Brain pericyte (primary cell): ENCODE data around the gene PDCL2.

ENCODE experiments used
- DNase-seq: peaks from one replicate; pipeline ENCODE4 v3.0.0-alpha.2; 2012; ENCODE audit warnings: low read depth, low spot score

PDCL2 gene

DNA sequence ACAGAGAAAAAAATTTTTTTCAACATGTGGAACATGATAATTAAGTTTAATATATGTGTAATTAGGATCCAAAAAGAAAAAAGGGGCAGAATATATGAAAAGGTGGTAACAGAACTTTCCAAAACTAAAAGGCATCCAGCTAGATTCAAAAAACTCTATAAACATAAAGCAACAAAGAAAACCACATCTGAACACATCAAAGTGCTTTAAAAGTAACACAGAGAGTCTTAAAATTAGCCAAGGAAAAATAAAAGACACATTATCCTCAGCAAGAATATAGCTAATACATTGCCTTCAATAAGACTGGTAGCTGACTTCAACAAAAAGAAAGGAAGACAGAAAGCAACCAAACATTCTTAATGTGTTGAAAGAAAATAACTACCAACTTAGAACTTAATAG lies 53.5 kb downstream of the PDCL2 start:
- DNase-seq, result no peak

DNA sequence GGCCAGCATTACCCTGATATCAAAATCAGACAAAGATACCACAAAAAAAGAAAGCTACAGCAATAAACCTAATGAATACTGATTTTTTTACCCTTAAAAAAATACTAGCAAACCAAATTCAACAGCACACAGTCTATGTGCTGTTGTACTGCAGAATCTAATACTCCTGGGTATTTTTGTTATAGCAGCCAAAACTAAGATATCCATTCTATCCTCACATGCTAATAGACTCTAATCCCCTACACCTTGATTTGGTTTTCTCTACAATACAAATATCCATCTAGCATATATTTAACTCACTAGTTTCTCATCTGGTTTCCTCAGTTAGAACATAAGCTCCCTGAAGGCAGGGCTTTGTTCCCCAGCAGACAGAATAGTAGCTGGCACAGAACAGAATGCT lies 57.7 kb downstream of the PDCL2 start:
- no peak for DNase-seq

DNA sequence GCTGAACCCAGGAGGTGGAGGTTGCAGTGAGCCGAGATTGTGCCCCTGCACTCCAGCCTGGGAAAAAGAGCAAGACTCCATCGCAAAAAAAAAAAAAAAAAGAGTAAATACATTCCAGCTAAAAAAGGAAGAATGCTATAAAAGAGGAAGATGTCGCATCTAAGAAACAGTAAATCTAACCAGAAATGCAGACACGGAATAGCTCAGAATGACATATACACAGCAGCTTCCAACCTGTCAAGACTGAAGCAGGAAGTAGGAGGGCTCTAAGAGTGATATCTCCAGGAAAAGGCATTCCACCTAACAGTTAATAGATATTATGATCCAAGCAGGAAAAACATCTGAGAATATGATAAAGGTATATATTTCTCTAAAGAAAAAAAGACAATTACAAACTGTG lies 61.4 kb downstream of the PDCL2 start:
- no peak for DNase-seq

DNA sequence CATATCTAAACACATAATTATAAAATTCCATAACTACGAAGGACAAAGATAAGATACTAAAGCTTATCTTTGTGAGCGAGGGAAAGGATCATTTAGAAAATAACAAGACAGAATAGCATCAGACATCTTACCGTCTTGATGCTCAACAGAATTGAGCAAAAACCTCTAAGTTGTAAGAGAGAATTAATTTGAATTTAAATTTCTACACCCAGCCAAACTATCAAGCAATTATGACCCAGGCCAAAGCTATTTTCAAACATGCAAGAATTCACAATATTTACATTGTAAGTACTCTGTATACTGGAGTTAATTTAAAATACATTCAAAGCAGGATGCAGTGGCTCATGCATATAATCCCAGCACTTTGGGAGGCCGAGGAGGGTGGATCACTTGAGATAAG lies 61.9 kb downstream of the PDCL2 start:
- DNase-seq, result no peak

DNA sequence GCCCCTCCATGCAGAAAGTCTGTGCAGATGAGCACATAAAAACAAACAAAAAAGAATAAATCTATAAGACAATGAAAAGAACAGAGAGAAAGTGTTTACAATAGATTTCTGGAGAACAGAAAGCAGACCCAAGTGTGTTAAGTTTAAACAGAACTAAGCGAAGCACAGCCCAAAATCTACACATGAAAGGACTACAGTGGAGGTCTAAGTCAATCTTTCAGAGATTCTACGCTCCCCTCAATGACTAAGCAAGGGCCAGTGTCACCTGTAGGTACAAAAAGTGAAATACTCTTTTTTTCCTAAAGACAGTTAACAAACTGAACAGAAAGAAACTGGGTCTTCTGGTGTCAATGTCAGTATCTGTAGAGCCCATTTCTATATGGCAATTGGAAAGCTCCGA lies 63.6 kb downstream of the PDCL2 start:
- DNase-seq, result no peak

DNA sequence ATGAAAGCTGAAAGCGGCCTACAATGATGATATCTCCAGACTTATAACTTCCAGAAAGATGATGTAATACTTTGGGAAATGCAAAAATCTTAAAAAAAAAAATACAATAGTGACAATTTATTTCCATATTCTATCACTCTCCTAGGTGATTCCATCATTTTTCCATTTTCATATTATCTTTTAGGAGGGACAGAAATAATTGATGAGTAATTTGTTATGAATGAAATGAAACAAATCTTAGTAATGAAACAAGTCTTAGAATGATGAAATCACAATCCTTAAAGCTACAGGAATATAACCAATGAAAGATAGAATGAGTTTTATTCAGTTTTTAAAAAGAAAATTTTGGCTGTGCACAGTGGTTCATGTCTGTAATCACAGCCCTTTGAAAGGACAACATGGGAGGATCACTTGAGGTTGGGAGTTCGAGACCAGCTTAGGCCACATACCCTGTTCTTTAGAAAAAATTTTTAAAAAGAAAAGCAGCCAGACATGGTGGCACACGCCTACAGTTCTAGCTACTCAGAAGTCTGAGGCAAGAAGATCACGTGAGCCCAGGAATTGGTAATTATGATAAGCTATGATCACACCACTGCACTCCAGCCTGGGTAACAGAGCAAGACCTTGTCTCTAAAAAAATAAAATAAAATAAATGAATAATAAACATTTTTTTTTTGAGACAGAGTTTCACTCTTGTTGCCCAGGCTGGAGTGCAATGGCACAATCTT lies 67.0 kb downstream of the PDCL2 start:
- DNase-seq, result no peak

DNA sequence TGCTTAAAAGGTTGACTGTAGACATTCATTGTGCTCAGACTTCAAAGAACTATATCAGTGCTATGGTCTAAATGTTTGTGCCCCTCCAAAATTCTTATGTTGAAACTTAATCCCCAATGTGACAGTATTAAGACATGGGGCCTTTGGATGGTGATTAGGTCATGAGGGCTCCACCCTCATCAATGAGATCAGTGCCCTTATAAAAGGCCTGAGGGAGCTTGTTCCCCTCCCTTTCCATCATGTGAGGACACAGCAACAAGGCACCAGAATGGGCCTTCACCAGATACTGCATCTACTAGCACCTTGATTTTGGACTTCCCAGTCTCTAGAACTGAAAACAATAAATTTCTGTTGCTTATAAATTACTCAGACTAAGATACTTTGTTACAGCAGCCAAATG lies 73.6 kb downstream of the PDCL2 start:
- no peak for DNase-seq

DNA sequence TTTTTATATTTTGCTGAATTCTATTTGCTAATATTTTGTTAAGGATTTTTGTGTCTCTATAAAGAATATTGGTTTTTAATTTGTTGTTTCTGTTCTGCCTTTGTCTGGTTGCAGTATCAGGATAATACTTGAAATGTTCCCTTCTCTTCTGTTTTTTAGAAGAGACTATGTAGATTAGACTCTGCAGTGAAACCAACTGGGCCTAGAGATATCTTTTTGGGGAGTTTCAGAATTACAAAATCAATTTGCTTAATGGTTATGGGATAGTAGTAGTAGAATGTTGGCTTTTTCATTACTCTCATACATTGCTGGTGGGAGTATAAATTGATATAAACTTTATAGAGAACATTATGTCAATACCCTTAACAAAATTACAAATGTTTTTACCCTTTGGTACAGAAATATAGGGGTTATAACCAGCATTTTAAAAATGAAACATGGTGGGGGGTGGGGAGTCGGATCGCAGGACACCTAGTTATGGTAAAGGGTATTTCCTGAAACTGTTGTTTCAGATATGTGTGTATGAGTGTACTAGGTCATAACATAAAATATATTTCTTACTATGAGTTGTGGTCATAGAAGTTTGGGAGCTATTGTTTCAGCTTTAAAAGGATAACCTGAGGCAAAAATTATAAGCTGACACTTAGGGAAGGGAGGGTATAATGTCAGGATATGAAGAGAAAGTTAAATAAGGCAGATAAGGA lies 74.4 kb downstream of the PDCL2 start:
- no peak for DNase-seq

DNA sequence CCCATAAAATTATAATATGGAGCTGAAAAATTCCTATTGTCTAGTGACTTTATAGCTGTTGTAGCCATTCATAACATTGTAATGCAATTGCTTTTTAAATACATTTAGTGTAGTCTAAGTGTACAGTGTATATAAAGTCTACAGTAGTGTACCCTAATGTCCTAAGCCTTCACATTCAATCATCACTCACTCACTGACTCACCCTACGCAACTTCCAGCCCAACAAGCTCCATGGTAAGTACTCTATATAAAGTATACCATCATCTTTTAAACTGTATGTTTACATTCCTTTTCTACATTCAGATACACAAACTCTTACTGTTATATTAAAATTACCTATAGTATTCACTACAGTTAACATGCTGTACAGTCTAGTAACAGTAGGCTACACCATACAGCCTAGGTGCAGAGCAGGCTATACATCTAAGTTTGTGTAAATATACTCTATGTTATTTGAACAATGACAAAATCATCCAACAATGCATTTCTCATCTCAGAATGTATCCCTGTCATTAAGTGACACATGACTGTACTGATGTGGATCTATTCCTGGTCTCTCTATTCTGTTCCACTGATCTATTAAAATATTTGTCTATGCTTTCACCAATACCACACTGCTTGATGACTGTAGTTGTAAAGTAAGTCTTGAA lies 79.0 kb downstream of the PDCL2 start:
- DNase-seq, result no peak

DNA sequence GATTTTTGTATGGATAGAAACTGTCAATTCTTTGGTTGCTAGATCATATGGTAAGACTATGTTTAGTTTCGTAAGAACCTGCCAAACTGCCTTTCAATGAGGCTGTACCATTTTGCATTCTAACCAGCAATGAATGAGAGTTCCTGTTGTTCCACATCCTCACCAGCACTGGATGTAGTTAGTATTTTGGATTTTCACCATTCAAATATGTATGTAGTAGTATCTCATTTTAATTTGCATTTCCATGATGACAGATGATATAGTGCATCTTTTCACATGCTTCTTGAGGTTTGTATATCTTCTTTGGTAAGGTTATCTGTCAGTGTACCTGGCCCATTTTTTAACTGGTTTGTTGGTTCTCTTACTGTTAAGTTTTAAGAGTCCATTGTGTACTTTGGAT lies 80.0 kb downstream of the PDCL2 start:
- DNase-seq, result no peak

DNA sequence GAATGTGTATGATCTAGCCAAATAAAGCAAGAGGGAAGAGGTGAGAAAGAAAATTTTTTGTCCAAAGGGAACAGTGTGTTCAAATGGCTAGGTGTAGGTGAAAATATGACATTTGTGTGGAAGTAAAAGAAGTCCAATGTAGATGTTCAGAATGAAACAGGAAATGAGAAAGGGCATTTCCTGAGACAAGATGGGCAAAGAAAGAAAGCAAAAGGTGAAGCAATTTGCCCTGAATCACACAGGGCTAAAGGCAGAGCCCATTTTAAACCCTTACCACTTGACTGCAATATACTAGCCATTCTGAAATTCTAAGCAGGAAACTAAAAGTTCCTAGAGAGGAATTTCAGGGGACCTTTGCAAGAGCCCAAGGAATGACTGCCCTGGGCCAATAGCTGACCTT lies 81.4 kb downstream of the PDCL2 start:
- DNase-seq, result no peak

DNA sequence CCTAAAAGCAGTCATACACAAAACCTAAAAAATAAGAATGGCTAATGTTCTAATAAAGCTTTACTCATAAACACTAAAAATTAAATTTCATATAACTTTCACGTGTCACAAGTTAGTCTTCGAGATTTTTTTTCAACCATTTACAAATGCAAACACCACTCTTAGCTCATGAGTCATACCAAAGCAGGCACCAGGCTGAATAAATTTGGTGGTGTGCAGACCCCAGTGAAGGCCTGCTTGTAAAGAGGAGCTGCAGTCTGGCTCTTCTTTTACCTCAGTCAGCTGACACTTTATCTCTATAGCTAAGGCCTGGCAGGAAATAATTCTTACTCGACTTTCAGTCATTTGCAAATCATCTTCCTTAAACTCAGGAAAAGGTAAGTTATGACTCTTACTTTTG lies 82.8 kb downstream of the PDCL2 start:
- DNase-seq, result no peak

DNA sequence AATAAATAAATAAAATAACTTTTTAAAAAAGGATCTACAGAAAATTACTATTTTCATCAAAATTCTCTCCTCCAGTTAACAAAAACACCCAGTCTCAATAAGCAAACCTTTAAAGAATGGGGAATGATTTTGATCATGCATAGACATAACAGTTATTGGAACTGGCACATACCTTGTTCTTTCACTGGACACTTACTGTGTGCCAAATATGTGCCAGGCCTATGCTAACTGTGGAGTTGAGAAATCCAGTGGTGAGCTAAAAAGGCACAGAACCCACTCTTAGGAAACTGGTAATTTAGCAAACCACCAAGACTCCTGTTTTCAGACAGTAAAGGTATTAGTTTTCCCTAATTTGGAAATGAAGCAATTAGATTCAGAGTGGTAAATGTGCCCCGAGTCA lies 84.4 kb downstream of the PDCL2 start:
- no peak for DNase-seq
